ENCODE measurements around the gene CFAP100. TPM values are rescaled to one million over a fixed set of nuclear protein-coding genes. Genes with fewer than 3 reads are reported as not detected.

Gene CFAP100
- total RNA-seq, 1 donor from 2014 or later = not detected

- Histone ChIP-seq H3K36me3 (peaks cover 6% of the 10 kb centered on the region), H3K4me2 (no peak overlapping the region), H4K20me1 (ENCODE audit: low read depth) (peaks cover 18% of the 10 kb centered on the region), H3K27ac (no peak overlapping the region), H2AFZ (replicated peaks) (no peak overlapping the region), H3F3A (ENCODE audit: low read depth) (no peaks in the 10 kb centered on the region), H3K79me2 (ENCODE audit: low read depth) (peaks cover 21% of the 10 kb centered on the region), H3K4me1 (no peaks in the 10 kb centered on the region), H3K9me3 (ENCODE audit: low read depth) (no peaks in the 10 kb centered on the region), H3K9ac (no peak overlapping the region), H3K27me3 (no peaks in the 10 kb centered on the region), H3K4me3 (no peak overlapping the region)
- no peak for DNase-seq (ENCODE audit: low spot score)
- TF ChIP-seq EZH2phosphoT487 (IDR thresholded peaks at IDR 0.05) (no peak), EZH2 (IDR thresholded peaks at IDR 0.05) (no peak)
- TF ChIP-seq, protein P1, sequence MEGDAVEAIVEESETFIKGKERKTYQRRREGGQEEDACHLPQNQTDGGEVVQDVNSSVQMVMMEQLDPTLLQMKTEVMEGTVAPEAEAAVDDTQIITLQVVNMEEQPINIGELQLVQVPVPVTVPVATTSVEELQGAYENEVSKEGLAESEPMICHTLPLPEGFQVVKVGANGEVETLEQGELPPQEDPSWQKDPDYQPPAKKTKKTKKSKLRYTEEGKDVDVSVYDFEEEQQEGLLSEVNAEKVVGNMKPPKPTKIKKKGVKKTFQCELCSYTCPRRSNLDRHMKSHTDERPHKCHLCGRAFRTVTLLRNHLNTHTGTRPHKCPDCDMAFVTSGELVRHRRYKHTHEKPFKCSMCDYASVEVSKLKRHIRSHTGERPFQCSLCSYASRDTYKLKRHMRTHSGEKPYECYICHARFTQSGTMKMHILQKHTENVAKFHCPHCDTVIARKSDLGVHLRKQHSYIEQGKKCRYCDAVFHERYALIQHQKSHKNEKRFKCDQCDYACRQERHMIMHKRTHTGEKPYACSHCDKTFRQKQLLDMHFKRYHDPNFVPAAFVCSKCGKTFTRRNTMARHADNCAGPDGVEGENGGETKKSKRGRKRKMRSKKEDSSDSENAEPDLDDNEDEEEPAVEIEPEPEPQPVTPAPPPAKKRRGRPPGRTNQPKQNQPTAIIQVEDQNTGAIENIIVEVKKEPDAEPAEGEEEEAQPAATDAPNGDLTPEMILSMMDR (IDR thresholded peaks at IDR 0.05) = no peak
- peaks cover 37% of the 10 kb centered on the region for H3K36me3 Mint-ChIP-seq
- H3K4me1 Mint-ChIP-seq = peaks cover 19% of the 10 kb centered on the region
- no peak overlapping the region for H3K4me3 Mint-ChIP-seq
- no peaks in the 10 kb centered on the region for H3K9me3 Mint-ChIP-seq
- no peak overlapping the region for H3K27ac Mint-ChIP-seq
- H3K27me3 Mint-ChIP-seq (ENCODE audit: insufficient read depth, low read depth) = no peaks in the 10 kb centered on the region
Observed at GRCh38 chr3:126456211-126456610, 61.5 kb downstream of the CFAP100 start.

DNA sequence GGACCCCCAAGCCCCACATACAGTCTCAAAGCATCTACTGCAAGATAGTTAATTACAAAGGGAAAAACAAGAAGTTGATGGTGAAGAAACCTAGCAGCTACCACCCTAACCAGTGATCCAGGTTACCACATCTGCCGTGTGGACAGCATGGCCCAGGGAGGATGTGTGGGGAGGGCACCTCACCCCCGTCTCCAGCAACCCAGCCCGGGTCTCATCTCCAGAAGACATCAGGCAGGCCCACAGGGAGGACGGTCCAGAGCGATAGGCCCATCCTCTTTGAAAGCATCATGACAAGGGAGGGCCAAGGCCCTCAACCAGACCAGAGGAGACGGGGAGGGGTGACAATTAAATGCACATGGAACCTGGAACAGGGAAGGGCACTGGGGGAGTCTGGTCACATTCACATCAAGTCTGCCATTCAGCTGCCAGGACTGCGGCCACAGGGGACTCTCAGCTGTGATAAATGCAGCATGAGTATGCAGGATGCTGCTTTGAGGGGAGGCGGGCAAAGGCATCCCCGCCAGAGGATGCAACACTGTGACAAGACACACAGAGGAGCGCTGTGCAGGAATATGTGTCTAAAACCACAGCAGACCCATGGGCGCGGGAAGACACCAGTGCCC, 62.2 kb downstream of the CFAP100 start:
- H2AFZ ChIP-seq (replicated peaks) = no peak overlapping the region
- H3K9me3 ChIP-seq (ENCODE audit: low read depth) = no peaks in the 10 kb centered on the region
- TF ChIP-seq, protein P1 (IDR thresholded peaks at IDR 0.05) = no peak
- TF ChIP-seq EZH2 (IDR thresholded peaks at IDR 0.05) = no peak
- no peak for TF ChIP-seq EZH2phosphoT487 (IDR thresholded peaks at IDR 0.05)
- Mint-ChIP-seq H3K27me3 (ENCODE audit: insufficient read depth, low read depth) (no peaks in the 10 kb centered on the region), H3K27ac (no peak overlapping the region), H3K36me3 (peaks cover 38% of the 10 kb centered on the region), H3K9me3 (no peaks in the 10 kb centered on the region), H3K4me1 (peaks cover 19% of the 10 kb centered on the region), H3K4me3 (no peak overlapping the region)
- no peak for DNase-seq (ENCODE audit: low spot score)
- no peak overlapping the region for H3K4me2 ChIP-seq
- no peaks in the 10 kb centered on the region for H3F3A ChIP-seq (ENCODE audit: low read depth)
- no peaks in the 10 kb centered on the region for H3K27me3 ChIP-seq
- no peak overlapping the region for H3K9ac ChIP-seq
- no peaks in the 10 kb centered on the region for H3K4me1 ChIP-seq
- H3K4me3 ChIP-seq = no peak overlapping the region
- H3K27ac ChIP-seq = no peak overlapping the region
- peaks cover 18% of the 10 kb centered on the region for H4K20me1 ChIP-seq (ENCODE audit: low read depth)
- peaks cover 9% of the 10 kb centered on the region for H3K36me3 ChIP-seq
- H3K79me2 ChIP-seq (ENCODE audit: low read depth) = peaks cover 25% of the 10 kb centered on the region

DNA sequence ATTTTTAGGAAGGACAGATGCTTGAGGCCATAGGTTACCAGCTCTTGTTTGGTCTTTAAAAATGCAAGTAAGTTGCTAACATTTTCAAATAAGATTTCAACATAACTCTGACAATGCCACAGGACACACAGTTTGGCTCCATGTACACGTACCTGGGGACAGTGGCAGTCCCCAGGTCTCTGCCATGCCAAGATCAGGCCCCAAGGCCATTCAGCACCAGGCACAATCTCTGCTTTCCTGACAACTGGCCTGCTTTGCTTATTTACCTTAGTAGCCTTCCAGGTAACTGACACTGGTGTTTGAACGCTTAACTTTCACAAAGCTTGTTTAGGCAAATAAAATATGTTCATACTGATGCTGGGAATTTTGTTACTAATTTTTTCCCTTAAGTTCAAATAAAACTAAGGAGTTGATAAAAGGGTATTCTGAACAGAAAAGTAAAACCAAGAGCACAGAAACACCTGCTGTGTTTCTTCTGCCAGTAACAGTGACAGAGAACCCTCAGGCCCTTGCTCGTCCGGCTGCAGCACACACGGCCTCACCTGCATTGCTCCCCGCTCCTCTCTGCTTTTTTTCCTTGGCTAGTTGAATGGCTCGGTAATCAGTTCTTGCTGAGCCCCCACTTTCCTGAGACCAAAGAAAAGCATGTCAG, 64.5 kb downstream of the CFAP100 start:
- peaks cover 23% of the 10 kb centered on the region for H3K79me2 ChIP-seq (ENCODE audit: low read depth)
- no peaks in the 10 kb centered on the region for H3K27me3 ChIP-seq
- Mint-ChIP-seq H3K27me3 (ENCODE audit: insufficient read depth, low read depth) (no peaks in the 10 kb centered on the region), H3K9me3 (no peaks in the 10 kb centered on the region), H3K4me3 (no peak overlapping the region), H3K36me3 (peaks cover 36% of the 10 kb centered on the region), H3K27ac (no peak overlapping the region), H3K4me1 (peaks cover 18% of the 10 kb centered on the region)
- DNase-seq (ENCODE audit: low spot score) = no peak
- no peaks in the 10 kb centered on the region for H3K9me3 ChIP-seq (ENCODE audit: low read depth)
- H4K20me1 ChIP-seq (ENCODE audit: low read depth) = peaks cover 18% of the 10 kb centered on the region
- TF ChIP-seq EZH2 (IDR thresholded peaks at IDR 0.05) = no peak
- TF ChIP-seq, protein P1 (IDR thresholded peaks at IDR 0.05) = no peak
- TF ChIP-seq EZH2phosphoT487 (IDR thresholded peaks at IDR 0.05) = no peak
- no peaks in the 10 kb centered on the region for H3F3A ChIP-seq (ENCODE audit: low read depth)
- H3K4me1 ChIP-seq = no peaks in the 10 kb centered on the region
- H3K4me2 ChIP-seq = no peak overlapping the region
- no peak overlapping the region for H2AFZ ChIP-seq (replicated peaks)
- H3K27ac ChIP-seq = no peak overlapping the region
- H3K9ac ChIP-seq = no peak overlapping the region
- no peak overlapping the region for H3K4me3 ChIP-seq
- peaks cover 11% of the 10 kb centered on the region for H3K36me3 ChIP-seq

Data from neural progenitor cell (in vitro differentiated cells).